GM18867 (cell line): Measurements from ENCODE around the gene OR5K2.

Experiments used
- ATAC-seq: cut with Tn5 transposase; IDR thresholded peaks from one replicate; pipeline ENCODE4 v1.9.1; 2021; ENCODE audit warnings: mild to moderate bottlenecking, moderate library complexity; ENCODE audit not compliant: unreplicated experiment

Gene OR5K2

DNA sequence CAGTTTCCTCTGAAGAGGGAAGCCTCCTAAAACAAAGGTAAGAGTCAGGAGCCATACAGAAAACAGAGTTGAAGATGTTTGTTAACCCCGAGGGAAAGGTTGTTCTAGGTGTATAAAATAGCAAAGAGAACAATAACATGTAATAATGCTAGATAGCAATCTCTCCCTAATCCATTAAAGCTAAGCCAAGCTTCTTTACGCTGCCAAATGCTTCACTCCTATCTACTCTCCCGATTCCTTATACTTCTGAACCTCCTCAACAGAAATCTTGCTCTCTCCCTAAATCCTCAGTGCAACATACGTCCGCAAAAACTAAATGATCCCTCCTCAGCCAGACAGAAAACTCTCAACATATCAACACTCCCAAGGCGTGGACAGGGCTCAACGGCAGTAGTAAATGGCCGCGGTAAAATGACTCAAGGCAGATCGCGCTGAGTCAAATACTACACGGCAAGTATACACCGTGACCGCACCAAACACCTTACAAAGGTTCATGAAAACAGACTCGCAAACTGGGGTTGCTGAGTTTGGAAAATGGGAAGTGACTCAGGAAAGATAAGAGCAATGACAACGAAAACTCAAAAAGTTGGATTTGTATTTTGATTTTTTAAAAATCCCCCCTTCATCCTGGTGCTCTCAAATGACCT, 24.5 kb downstream of the OR5K2 start:
- peak; percentile 41 for ATAC-seq

DNA sequence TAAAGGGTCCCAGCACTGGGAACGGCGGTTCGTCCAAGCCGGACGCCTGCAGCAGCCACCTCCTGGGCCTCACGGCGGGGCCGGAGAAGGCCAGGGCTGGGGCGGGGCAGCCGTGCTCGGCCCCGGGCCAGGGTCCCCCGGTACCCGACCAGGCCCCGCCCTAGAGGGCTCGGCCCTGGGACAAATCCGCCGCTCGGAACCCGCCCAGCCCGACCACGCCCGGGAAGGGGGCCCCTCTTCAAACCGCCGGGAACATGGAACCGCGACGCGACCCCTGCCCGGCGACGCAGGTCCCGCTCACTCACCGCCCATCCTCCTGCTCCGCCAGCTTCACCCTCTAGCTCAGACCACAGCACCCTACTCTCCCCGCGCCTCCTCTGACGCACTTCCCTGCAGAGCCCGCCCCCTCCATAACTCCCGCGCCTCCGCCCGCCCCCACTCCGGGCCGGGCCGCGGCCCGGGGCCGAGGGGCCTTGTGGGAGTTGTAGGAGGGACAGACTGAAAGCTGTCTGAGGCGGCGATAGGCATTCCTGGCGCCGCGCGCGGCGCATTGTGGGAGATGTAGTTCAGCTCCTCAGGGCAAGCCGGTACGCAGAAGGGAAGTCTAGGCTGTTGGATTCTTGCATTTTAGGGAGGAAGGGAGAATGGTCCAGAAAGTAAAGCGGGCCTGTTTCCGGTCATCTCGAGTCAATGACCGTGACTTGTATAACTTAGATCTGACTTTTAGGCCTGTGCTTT, 25.2 kb downstream of the OR5K2 start, which contains the start of gene CLDND1:
Gene CLDND1 (minus strand): TSS at position 359 of the 738 bp plus-strand sequence. CDS start 1,478 bp downstream, outside the sequence.
- ATAC-seq: peak; percentile 84

DNA sequence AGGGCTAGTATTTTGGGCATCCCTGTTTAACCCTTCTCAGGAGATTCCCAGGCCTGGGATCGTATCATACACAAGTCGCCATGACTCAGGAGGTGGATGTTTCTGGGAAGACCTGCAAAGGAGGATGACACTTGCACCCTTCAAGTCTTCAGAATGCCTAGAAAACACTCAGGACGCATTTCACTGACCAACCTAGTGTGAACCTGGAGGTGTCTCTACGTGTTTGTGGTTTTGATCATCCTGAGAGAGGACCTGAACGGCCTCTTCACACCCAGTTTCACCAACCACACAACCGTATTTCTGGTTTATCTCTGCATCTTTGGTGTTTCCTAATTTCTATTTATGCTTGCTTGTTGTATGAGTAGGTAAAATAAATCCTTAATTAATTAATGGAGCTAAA, 28.0 kb downstream of the OR5K2 start:
- ATAC-seq: no peak

DNA sequence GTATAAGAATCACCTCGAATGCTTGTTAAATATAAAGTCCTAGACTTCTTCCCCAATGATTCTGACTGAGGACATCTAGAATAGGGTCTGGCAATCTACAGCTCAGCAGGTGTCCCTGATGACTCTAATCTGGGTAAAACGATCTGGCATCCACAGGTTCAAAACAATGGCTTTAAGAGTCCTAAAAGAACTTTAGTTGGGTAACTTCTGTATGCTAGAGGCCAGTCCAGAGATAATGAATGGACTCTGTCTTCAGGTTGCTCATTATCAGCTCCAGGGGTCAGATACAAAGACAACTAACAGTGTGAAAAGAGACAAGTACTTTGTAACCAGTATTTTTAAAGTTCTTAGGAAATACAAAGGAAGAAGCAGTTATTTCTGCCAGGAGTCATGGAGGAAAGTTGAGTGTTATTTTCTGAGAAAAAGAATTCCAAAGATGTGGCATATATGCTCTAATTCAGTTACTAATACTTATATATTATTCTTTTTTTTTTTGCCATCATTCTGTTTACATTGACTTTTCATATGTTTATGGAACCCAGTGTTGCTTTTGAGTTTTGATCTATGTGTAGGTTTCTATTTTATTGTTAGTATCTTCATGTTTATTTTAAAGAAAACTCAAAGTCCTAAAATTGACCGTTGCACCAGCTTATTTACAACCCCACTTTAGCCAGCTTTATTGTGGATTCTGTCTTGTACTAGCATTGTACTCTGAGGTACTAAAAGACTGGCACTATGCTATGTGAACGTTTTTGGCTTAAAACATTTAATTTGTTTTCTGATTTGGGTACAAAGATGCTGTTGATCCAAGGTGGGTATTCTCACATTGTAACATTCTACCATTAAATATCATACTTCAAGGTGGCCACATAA, 31.2 kb downstream of the OR5K2 start:
- no peak for ATAC-seq

DNA sequence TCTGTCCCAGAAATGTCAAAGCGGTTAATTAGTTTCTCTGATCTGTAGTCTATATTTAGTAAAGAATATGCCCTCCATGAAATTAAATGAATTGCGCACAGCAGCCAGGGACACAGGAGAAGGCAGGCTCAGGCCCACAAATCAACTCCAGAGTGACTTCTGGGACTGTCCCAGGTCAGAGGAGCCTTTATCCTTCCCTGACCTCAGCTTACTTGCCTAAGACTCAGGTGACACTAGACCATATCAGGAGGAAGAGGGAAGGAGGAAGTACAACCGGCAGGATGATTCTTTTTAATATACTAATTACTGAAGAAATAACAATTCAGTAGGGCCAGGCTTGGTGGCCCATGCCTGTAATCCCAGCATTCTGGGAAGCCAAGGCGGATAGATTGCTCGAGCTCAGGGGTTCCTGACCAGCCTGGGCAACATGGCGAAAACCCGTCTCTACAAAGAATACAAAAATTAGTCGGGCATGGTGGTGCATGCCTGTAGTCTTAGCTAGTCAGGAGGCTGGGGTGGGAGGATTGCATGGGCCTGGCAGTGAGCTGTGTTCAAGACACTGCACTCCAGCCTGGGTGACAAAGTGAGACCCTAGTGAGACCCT, 32.5 kb downstream of the OR5K2 start:
- no peak for ATAC-seq

DNA sequence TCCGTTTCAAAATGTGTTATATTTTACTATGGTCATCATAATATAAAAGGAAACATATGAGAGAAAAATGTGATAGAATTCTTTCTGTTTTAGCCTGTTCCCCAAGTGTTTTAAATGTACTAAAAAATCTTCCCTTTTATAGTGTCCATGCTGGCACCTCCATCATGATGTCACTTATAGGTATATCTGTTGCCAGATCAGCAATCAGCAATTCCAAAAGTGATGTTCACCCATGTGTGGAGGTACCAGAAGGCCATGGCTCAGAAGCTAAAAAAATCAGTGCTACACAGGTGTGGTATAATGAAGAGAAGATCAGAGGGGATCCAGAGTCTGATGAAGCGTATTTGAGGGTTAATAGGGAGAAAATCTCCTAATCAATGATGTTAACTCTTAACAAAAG, 33.2 kb downstream of the OR5K2 start:
- peak; percentile 10 for ATAC-seq

DNA sequence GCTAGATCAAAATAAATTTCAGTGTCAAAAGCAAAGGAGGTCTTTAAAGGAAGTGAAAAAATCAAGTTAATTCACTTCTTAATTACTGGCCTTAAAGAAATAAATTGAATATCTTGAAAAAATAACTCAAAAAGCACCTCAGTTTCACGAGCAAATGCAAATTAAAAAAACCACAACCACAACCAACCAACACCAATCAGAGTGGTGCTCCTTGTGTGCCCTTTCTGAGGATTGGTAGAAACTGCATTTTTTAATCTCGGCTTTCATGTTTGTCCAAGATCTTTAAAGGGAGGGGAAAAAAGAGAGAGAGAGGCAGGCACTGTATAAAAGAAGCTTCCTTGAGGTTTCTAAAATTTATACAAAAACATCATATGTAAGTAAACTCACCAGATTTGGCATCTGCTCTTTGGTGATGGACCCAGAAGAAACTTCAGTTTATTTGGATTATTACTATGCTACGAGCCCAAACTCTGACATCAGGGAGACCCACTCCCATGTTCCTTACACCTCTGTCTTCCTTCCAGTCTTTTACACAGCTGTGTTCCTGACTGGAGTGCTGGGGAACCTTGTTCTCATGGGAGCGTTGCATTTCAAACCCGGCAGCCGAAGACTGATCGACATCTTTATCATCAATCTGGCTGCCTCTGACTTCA, 34.3 kb downstream of the OR5K2 start, which contains the start of gene GPR15:
Gene GPR15 (plus strand): TSS at position 357 of the 653 bp plus-strand sequence. CDS start 56 bp downstream, at position 413.
- peak; percentile 37 for ATAC-seq

DNA sequence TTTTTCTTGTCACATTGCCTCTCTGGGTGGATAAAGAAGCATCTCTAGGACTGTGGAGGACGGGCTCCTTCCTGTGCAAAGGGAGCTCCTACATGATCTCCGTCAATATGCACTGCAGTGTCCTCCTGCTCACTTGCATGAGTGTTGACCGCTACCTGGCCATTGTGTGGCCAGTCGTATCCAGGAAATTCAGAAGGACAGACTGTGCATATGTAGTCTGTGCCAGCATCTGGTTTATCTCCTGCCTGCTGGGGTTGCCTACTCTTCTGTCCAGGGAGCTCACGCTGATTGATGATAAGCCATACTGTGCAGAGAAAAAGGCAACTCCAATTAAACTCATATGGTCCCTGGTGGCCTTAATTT, 34.8 kb downstream of the OR5K2 start:
- ATAC-seq: peak; percentile 3

DNA sequence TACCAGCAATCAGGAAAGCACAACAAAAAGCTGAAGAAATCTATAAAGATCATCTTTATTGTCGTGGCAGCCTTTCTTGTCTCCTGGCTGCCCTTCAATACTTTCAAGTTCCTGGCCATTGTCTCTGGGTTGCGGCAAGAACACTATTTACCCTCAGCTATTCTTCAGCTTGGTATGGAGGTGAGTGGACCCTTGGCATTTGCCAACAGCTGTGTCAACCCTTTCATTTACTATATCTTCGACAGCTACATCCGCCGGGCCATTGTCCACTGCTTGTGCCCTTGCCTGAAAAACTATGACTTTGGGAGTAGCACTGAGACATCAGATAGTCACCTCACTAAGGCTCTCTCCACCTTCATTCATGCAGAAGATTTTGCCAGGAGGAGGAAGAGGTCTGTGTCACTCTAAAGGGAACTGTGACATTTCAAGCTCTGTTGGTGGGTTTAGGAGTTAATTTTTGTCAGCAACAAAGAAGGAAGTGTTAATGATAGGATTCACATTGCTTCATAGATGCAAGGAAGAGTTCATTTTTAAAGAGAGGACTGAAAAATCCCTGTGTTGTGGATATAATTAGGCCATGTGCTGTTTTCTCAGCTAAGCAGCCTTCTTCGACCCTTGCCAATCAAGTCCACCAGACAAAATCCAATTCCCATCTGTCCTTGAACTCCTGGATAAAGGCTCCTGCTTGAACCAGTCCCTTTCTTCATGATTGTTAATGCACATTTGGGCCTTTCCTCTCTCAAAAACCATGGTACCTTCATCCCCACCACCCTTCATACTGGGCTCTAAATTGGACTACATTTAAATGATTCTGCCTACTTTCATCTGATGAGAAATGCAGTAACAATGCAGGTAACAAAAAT, 35.5 kb downstream of the OR5K2 start:
- ATAC-seq: no peak

DNA sequence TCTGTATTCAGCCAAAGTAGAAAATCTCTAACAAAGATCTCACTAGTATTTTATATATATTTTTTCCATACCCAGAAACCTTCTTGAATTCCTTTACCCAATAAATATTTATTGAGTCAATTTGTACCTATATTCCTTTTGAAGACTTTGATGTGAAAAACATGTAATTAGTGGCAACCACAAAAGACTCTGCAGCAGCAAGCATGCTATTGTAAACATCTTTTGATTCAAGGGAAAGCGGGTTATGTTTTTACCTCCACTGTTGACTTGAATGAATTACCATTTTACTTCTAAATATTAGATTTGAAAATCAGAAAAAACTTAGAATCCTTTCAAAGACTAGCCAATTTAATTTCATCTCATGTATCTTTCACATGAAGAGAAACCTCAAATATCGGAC, 36.7 kb downstream of the OR5K2 start:
- no peak for ATAC-seq

DNA sequence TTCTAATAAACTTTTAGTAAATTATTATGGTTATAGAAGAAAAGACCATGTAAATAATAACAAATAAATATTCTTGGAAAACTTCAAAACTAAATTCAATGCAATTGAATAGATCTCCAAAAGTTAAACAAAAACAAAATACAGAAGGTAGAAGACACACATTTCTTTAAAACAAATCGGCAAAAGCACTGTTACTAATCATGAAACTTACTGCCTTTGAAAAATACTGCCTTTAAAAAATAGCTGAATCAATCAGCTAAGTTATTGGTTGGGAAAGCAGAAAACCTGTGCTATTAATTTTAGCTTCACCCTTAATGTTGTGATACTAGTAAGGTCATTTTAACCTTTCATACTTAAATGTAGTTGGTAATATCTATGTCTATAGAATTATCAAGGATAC, 37.3 kb downstream of the OR5K2 start:
- no peak for ATAC-seq

DNA sequence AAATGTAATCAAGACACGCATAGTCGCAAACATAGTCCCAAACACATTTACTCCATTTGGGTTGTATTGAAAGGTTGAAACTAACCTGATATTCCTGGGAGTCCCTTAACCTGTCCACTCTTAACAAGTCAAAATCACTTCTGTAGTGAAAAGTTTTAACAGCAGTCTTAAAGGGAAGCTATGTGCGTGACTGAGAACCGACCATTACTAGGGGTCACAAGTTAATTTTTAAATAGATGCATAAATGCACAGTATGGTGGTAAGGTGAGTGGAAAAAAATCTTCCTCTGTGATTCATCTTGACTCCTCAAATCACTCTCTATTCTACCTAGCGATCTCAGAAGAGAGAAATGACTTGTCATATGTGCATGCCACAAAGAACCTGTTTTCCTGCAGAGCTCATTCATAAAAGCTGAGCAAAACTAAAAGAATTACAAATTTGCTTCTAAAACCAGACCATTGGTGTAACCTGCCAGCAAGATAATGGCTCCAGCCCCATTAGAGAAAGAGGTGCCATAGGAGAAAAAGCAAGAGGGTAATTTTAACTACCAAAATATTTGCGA, 39.1 kb downstream of the OR5K2 start:
- peak; percentile 68 for ATAC-seq

DNA sequence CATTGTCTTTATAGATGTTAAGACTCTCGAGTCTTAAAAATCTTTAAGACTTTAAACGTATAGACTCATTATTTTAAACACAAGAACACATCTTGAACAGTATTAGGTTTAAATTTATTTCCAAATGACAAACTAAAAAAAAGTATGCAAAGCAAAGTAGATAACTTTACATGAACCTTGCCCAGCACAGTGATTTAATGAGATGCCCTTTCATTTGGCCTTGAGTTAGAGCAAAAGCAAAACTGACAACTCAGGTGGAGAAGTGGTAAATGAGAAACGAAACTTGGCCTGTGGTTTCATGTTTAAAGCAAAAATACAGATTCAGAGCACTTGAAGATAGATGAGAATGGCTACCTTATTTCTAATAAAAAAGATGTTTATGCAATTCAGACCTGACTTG, 42.9 kb downstream of the OR5K2 start:
- ATAC-seq: peak; percentile 59

DNA sequence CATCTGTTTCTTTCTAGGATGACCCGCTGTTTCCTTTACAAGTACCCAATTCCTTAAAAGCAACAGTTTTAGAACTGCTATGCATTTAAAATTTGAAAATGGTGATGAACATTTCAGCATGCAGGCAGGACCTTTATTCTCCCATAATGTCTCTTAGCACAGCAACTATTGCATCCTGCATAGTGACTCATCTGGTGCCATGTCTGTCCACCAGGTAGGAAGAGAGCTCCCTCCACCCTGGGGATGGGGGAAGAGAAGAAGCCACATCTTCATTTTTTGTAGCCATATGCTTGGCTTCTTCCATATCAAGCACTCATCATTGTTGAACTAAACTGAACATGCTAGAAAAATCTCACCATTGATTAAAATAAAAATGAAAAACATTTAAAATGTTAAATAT, 44.2 kb downstream of the OR5K2 start:
- ATAC-seq: no peak

DNA sequence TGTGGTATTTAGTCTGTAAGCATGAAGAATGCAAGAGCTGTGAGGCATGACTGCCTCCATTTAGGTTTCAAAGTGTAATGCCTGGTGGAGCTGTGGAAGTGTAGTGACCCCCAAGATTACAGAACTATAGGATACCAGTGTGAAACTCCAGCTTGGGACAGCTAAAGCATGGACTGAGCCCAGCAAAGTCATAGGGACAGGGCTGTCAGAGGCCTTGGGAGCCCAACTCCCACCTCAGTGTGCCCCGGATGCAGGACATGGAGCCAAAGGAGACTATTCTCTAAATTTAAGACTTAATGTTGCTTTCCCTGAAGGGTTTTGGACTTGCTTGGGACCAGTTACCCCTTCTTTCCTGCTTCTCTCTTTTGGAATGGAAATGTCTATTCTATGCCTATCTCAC, 45.1 kb downstream of the OR5K2 start:
- ATAC-seq: no peak

DNA sequence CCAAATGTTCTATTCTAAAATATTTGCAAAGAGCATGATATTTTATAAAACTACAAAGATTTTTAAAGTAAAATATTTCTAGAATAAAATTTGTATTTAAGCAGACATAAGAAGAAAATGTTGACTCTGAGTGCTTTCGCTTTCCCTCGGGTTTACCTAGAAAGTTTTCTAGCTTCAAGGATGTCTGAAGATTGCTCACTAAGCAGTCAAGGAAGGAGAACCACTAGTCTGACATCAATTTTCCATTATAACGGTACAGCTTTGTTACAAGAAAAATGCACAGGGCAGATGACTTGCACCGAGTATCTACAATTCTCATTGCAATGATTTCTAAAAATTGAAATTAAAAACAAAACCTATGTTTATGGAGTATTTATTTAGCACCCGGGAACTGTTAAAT, 48.5 kb downstream of the OR5K2 start:
- ATAC-seq: peak; percentile 62
